ENCODE measurements around the gene ACSS1.

The ACSS1 gene

GRCh38 chr20:25071734-25072133 lies 13.8 kb upstream of the ACSS1 start:
- in situ Hi-C loops (cut with HindIII; ENCODE audit: low sequenced_read_pairs), result no loop called here
- no peak for TF ChIP-seq CTCF (IDR thresholded peaks at IDR 0.05; ENCODE audit: low read depth, low read length)
- DNase-seq (ENCODE audit: low read depth, low spot score), result no peak
- H3K4me3 ChIP-seq (ENCODE audit: low read depth, low read length), result no peak overlapping the region

- TF ChIP-seq CTCF (IDR thresholded peaks at IDR 0.05; ENCODE audit: low read depth, low read length), result no peak
- DNase-seq (ENCODE audit: low read depth, low spot score), result no peak
- in situ Hi-C loops (cut with HindIII; ENCODE audit: low sequenced_read_pairs), result no loop called here
- H3K4me3 ChIP-seq (ENCODE audit: low read depth, low read length), result no peak overlapping the region
Measured at GRCh38 chr20:25070821-25071473, 13.0 kb upstream of the ACSS1 start.

GRCh38 chr20:25067102-25067987 lies 9.4 kb upstream of the ACSS1 start:
- DNase-seq (ENCODE audit: low read depth, low spot score), result no peak
- no peak overlapping the region for H3K4me3 ChIP-seq (ENCODE audit: low read depth, low read length)
- TF ChIP-seq CTCF (IDR thresholded peaks at IDR 0.05; ENCODE audit: low read depth, low read length), result no peak
- in situ Hi-C loops (cut with HindIII; ENCODE audit: low sequenced_read_pairs), result no loop called here

- no peak for DNase-seq (ENCODE audit: low read depth, low spot score)
- in situ Hi-C loops (cut with HindIII; ENCODE audit: low sequenced_read_pairs), result no loop called here
- no peak for TF ChIP-seq CTCF (IDR thresholded peaks at IDR 0.05; ENCODE audit: low read depth, low read length)
Measured at GRCh38 chr20:25066386-25066785, 8.4 kb upstream of the ACSS1 start.

GRCh38 chr20:25065625-25066338 lies 7.8 kb upstream of the ACSS1 start:
- in situ Hi-C loops (cut with HindIII; ENCODE audit: low sequenced_read_pairs), result no loop called here
- H3K4me3 ChIP-seq (ENCODE audit: low read depth, low read length), result no peak overlapping the region
- peak; percentile 77 for TF ChIP-seq CTCF (IDR thresholded peaks at IDR 0.05; ENCODE audit: low read depth, low read length)
- DNase-seq (ENCODE audit: low read depth, low spot score), result peak; percentile 59

More at GRCh38 chr20:25066386-25066785, 8.4 kb upstream of the ACSS1 start:
- no peak overlapping the region for H3K4me3 ChIP-seq (ENCODE audit: low read depth, low read length)

GRCh38 chr20:25065072-25065624 lies 7.2 kb upstream of the ACSS1 start:
- in situ Hi-C loops (cut with HindIII; ENCODE audit: low sequenced_read_pairs), result no loop called here
- H3K4me3 ChIP-seq (ENCODE audit: low read depth, low read length), result no peak overlapping the region
- no peak for DNase-seq (ENCODE audit: low read depth, low spot score)
- TF ChIP-seq CTCF (IDR thresholded peaks at IDR 0.05; ENCODE audit: low read depth, low read length), result no peak

Data from astrocyte of the spinal cord (primary cell).